ENCODE measurements around the gene CBY3.
"Not testable (repeated sequence)": the region's sequence is repeated elsewhere in the genome, so short reads cannot be mapped to it uniquely, and the experiment has no call there.

DNA sequence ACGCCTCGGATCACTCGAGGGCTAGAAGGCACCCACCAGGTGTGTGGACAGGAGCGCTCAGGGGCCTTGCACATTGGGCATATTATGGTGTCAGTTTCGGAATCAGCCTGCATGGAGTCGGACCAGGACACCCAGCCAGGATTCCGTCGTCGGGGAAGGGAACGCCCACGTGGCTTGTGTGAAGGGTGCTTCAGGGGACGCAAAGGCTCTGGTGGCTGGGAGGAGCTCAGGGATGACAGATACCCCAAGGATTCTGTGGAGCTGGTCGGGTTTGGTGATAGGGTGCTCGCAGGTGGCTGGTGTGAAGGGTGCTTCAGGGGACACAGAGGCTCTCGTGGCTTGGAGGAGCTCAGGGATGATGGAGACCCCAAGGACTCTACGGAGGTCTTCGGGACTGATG, 38.2 kb downstream of the CBY3 start:
- TF ChIP-seq, protein P1, sequence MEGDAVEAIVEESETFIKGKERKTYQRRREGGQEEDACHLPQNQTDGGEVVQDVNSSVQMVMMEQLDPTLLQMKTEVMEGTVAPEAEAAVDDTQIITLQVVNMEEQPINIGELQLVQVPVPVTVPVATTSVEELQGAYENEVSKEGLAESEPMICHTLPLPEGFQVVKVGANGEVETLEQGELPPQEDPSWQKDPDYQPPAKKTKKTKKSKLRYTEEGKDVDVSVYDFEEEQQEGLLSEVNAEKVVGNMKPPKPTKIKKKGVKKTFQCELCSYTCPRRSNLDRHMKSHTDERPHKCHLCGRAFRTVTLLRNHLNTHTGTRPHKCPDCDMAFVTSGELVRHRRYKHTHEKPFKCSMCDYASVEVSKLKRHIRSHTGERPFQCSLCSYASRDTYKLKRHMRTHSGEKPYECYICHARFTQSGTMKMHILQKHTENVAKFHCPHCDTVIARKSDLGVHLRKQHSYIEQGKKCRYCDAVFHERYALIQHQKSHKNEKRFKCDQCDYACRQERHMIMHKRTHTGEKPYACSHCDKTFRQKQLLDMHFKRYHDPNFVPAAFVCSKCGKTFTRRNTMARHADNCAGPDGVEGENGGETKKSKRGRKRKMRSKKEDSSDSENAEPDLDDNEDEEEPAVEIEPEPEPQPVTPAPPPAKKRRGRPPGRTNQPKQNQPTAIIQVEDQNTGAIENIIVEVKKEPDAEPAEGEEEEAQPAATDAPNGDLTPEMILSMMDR (IDR thresholded peaks at IDR 0.05 in 4 of 5, conservative IDR thresholded peaks at IDR 0.05 in 1 of 5) = not testable (repeated sequence)
- not testable (repeated sequence) for TF ChIP-seq POLR2A (IDR thresholded peaks at IDR 0.05)
